Right renal cortex interstitium (tissue), 3 donors: ENCODE measurements around the gene ABAT. TPM values are rescaled to one million over a fixed set of nuclear protein-coding genes. Genes with fewer than 3 reads are reported as not detected.

Source experiments
- DNase-seq, 3 donors: peaks; one replicate each; pipeline ENCODE4 v3.0.0-alpha.2; 2013; ENCODE audit warnings: low read depth in 3 of 3, low spot score in 2 of 3
- polyA plus RNA-seq, 3 donors: library from polyadenylated mRNA; unstranded; fragments of 120-200 nt; gene quantifications; one replicate each; pipeline ENCODE4 v1.2.1, GENCODE V29; 2013; ENCODE audit not compliant: insufficient read length in 3 of 3

ABAT gene
- 10 to 100 TPM; 55.4 to 75.3 (median 69.7) TPM for polyA plus RNA-seq

- DNase-seq, result peak; percentile 27 to 72 (median 69)
Observed at GRCh38 chr16:8674413-8675022, at the start of gene ABAT. ABAT (plus strand) TSS chr16:8674617; CDS start chr16:8735740, 61,123 bp downstream.

GRCh38 chr16:8625491-8626087 lies 48.8 kb upstream of the ABAT start:
- DNase-seq, result no peak

DNA sequence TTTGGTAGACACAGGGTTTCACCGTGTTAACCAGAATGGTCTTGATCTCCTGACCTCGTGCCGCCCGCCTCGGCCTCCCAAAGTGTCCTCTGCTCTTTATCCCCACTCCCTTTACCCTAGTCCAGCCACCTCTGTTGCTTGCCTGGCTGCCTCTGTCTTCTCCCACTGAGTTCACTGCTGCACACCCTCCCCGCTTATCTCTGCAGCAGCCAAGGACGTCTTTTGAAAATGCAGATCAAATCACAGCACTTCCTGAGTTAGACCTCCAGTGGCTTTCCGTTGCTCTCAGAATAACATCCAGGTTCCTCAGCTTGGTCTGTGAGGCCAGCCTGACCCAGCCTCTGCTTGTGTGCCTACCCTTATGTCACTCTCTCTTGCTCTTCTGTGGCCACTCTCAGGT lies 47.5 kb upstream of the ABAT start:
- no peak for DNase-seq

DNA sequence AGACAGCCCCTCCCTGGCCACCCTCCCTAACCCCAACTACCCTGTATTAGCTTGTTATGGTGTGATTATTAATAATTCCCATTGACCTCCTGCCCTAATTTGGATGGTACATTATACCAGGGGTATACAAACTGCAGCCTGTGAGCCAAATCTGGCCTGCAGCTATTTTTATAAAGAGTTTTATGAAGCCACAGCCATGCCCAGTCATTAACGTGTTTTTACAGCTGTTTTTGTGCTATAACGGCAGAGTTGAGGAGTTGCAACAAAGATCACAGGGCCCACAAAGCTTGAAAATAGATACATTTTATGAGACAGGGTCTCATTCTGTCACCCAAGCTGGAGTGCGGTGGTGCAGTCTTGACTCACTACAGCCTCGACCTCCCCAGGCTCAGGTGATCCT lies 47.0 kb upstream of the ABAT start:
- no peak for DNase-seq

DNA sequence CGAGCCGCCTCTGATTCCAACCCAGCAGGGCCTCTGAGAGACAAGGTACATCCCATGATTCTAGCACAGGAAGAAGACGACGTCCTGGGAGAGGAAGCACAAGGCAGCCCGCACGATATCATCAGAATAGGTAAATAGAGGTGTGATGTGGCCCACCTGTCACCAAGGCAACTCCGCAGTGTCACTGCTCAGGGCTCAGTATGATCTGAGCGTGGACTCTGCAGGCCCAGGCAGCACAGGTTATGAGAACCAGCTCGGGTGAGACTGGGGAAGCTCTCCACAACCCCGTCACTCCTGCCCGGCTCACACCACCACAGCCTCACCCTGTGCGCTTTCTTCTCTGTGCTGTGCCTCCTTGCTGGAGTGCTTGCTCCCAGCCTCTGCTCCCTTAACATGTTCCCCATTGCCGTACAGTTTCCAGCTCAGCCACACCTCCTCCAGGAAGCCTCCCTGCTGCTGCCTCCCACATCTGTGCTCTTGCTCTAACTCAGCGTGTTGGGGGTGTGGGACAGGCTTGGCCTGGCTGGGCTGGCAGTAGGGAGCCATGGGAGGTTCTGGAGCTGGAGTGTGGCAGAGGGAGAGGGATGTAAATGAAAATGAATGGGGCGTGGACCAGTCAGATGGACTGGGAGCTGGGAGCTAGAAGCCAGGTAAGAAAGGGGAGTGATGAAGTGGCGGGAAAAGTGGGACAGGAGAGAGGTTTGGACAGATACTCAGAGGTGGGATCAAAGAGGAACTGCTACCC lies 45.3 kb upstream of the ABAT start:
- no peak for DNase-seq

GRCh38 chr16:8630255-8630953 lies 44.0 kb upstream of the ABAT start:
- no peak for DNase-seq

DNA sequence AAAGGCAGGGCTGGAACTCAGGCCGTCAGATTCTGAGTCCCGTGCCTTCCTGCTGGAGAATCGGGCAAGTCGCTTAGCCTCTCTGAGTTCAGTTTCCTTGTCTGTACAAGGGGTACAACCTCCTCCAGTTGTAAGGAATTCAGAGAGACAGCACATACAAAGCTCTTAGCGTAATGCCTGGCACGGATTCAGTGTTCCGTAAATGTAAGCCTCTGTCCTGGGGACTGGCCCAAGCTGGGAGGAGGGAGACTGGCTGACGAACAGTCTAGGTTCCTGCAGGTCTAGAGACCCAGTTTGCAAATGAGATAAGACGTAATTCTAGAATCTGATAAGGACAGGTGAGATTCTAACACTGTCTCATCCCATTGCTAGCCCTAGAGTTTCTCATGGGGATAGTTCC lies 43.0 kb upstream of the ABAT start:
- no peak for DNase-seq

- DNase-seq, result no peak
Observed at GRCh38 chr16:8631818-8632465, 42.5 kb upstream of the ABAT start.

DNA sequence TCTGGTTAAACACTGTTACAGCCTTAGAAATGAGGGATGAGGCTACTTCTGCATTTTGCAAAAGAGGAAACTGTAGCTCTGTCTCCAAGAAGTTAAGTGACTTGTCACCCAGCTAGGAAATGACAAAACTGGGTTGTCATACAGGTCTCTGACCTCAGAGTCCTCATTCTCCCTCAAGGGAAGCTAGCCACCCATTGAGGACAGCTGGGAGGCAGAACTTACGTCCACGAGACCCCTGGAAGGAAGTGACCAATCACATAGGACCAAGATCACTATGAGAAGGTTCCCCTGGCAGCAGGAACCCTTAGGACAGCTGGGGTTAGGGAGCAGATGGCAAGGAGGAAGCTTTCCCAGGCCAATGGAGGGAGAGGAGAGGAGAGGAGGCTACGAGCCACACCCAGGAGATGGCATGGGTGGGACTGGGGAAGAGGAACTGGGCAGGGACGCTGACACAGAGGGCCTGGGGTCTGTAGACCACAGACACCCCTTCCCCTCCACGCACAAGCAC lies 41.7 kb upstream of the ABAT start:
- DNase-seq, result no peak

- no peak for DNase-seq
Observed at GRCh38 chr16:8634991-8635736, 39.3 kb upstream of the ABAT start.

DNA sequence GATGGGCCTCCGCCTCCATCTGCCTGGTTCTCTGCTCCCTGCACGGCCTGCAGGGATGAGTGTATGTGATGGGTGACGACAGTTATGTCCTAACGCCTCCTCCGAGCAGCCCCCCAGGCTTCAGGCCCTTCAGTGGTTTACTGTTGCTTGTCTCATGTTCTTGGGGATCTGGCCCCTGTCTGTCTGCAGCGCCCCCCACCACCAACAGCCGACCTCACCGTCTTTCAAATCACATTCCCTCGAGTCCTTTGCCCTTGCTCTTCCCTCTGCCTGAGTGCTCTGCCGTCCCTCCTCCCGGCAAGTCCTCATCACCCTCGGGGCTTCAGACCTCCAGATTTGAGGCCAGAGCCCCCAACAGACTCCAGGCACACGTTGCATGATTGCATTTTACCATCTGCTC lies 34.7 kb upstream of the ABAT start:
- DNase-seq, result no peak

DNA sequence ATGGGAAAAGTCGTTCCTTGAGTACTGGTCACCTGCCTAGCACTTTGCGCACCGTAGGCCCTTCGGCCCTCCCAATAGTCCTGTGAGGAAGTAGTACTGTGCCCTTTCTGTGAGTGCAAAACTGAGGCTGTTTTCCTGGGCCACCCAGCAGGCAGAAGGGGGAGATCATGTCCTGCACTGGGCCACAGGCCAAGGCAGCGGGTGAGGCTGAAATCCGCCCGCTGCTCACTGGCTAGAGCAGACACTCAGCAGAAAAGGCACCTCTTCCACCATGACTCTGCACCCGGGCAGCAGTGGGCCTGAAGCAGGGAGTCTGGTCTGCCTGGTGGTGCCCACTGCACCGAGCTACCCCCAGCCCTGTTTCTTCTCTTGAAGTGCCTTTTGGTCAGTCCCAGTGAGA lies 32.7 kb upstream of the ABAT start:
- DNase-seq, result no peak

DNA sequence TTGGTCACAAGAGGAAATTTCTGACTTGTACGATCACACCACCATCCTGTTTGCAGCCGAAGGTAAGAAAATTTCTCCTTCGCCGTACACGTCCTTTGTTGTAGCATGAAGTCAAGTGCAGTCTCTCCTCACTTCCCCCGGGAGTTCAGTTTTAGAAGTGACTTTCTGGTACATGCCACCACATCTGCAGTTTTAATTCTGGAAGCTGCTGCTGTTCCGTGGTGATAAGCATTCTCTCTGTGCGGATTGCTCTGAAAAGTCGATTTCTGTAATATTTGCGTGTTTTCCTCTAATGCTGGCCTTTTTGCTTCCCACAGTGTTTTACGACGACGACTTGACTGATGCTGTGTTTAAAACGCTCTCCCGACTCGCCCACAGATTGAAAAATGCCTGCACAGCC lies 32.3 kb upstream of the ABAT start:
- no peak for DNase-seq

DNA sequence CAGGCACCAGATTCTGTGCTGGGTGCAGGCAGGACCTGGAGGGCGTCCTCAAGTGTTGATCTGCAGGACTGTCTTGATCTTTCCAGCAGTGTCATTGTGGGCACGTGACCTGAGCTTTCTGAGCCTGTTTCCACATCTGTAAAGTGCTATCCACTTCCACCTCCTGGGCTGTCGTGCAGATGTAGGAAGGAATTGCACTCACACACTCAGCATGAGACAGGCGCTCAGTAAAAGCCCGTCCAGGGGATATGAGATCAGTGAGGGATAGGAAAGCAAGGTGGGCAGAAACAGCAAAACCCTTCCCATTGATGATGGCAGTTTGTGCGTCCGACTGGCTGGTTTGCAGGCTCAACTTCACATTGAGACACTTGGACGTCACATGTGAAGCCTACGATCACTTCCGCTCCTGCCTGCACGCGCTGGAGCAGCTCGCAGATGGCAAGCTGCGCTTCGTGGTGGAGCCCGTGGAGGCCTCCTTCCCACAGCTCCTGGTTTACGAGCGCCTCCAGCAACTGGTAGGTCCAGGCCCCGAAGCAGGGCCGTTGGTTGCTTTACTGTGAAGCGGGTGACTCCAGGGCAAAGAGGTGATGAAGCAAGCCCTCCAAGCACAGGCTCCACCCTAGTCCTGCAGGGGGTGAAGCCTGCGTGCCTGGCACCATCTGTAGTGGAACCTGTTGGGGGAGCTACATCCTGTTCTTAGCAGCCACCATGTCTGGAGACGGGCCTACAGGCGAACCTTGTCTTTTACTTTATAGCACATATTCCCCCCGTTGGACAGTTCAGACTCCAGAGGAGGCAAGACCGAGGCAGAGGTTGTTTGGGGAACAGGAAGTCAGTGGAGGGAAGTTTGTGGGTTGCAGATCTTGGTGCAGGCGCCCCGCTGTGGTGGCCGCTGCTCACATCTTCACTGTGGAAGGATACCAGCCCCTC lies 29.9 kb upstream of the ABAT start:
- DNase-seq, result no peak

DNA sequence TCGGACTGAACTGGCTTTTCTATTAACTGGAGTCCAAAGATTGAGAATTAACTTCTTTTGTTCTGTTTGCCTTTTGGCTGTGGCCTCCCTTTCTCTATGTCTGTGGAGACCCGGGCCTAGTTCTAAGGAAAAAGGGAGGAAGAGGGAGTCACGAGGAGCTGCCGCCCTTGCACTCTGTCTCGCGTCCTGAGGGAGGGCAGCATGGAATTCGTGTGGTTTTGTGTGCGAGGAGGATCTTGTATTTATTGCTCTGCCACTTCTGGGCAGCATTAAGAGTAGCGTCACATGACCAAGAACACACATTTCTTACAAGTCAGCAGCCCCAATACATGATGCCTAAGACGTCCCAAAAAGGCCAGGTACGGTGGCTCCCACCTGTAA lies 29.3 kb upstream of the ABAT start:
- DNase-seq, result no peak

DNA sequence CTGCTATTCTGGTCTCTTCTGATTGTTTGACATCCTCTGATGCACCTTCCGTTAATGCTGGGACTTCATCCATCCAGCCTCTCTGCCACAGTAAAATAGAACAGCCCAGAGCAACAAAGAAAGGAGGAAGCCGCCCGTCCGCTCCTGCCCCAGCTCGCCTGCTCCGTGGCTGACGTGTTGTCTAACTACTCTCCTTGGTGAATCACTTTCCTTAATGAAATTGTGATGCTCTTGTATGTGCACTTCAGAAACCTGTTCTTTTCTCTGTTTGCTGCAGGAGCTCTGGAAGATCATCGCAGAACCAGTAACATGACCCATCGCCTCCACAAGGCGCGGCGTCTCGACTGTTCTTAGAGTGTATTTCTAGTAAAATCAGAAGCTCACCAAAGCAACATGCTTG lies 28.6 kb upstream of the ABAT start:
- no peak for DNase-seq

DNA sequence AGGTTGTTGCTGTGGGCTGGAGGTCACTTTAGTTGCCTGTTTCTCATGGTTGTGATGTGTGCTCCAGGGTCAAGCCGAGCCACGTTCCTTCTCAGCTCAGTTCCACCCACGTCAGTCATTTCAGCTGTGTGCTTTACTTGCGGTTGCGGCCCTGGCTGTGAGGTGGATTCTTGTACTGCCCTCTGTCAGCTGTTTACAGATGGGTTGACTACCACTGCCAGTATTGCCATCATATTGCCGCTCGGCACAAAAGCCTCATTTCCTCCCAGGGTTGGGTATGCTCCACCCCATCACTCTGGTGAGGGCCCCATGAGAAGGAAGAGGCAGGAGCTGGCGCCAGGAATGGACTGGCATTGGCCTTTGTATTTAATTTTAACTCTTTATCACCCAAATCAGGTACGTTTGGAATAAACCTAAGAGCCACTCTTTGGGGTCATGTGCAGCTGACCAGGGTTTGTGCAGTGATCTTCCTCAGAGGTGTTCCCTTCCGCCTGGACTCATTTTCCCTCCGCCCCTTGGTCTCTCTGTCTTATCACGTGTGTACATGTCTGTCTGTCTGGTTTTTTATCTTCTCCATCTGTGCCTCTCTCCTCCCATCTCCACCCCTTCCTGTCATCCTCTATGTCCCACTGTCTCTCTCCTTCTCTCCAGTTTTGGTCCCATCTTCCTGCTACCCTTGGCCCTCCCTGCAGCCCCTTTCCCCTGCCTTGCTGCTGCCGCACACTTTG lies 27.9 kb upstream of the ABAT start:
- DNase-seq, result no peak

DNA sequence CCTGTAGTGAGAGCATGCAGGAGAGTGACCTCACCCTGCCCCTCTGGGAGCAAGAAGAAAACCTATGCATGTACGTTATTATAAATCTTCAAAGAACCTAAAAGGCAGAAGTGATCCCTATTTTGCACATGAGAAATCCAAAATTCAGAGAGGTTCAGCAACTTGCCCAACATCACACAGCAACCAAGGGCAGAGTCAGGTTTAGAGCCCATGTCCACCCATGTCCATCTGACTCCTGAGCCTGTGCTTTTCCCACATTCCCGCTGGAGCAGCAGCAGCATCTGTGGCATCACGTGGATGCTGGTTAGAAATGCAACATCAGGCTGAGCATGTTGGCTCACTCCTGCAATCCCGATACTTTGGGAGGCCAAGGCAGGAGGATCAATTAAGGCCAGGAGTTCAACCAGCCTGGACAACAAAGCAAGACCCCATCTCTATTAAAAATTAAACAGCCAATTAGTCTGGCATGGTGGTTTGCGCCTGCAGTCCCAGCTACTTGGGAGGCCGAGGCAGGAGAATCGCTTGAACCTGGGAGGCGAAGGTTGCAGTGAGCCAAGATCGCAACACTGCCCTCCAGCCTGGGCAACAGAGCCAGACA lies 26.6 kb upstream of the ABAT start:
- no peak for DNase-seq
